Ovary (tissue), 9 donors: ENCODE measurements around the gene LRFN2. TPM values are rescaled to one million over a fixed set of nuclear protein-coding genes. Genes with fewer than 3 reads are reported as not detected.

Experiments used
- DNase-seq, 5 donors: peaks; one replicate each; pipeline ENCODE4 v3.0.0-alpha.2; 2019 to 2020
- H3K27ac ChIP-seq, 2 donors: fragments of 200-600 bp; one replicate each; pipeline versions ENCODE4 v1.5.1 to v1.8.0; 2019 to 2022
- H3K27me3 ChIP-seq: fragments of 200-600 bp; one replicate; pipeline ENCODE4 v1.8.0; 2022
- H3K36me3 ChIP-seq: fragments of 200-600 bp; sonication (generic); one replicate; pipeline ENCODE4 v1.5.1; 2019
- H3K4me1 ChIP-seq: one replicate; pipeline ENCODE4 v1.8.1; 2013; ENCODE audit warnings: mild to moderate bottlenecking, moderate library complexity; ENCODE audit not compliant: insufficient read depth
- H3K4me3 ChIP-seq: fragments of 200-600 bp; sonication (generic); one replicate; pipeline ENCODE4 v1.5.1; 2017
- H3K9me3 ChIP-seq, 2 donors: fragments of 200-600 bp in 1 of 2; sonication (generic) in 1 of 2; one replicate each; pipeline versions ENCODE4 v1.5.1 to v1.8.1; 2013 to 2019; ENCODE audit warnings: mild to moderate bottlenecking in 1 of 2, moderate library complexity in 1 of 2
- EP300 ChIP-seq: sonication (generic); formaldehyde crosslinking; IDR thresholded peaks from one replicate; pipeline ENCODE4 v1.6.1; 2017; ENCODE audit warnings: antibody characterized with exemption
- POLR2A ChIP-seq: fragments of 450-650 bp; IDR thresholded peaks from one replicate; pipeline ENCODE4 v1.6.1; 2017; ENCODE audit warnings: antibody characterized with exemption, mild to moderate bottlenecking, moderate library complexity
- WGBS, 3 donors: extraction: QIAGEN DNeasy Blood & Tissue Kit in 1 of 3; methylation state at CpG; one replicate each; pipeline versions ENCODE4 v1.1.5 to v1.1.7; 2013 to 2017; 5-methylcytosine and 5-hydroxymethylcytosine counted together
- intact Hi-C, 4 donors: fragments of 100-400 bp; cut with DNase I; formaldehyde crosslinking; loops; one replicate each; pipeline versions ENCODE4 v1.11.0 to v1.15.1; 2022 to 2023
- polyA plus RNA-seq, 2 donors: library from polyadenylated mRNA; stranded (reverse); fragments of 200-250 nt in 1 of 2; fragments of 350-450 nt in 1 of 2; fragmentation: Illumina TruSeq in 1 of 2; extraction: RNeasy Lipid Tissue Mini Kit (QIAGEN cat#74804) in 1 of 2; gene quantifications; one replicate each; pipeline ENCODE4 v1.2.3, GENCODE V29; 2013 to 2014
- total RNA-seq, 7 donors: library from RNA; depleted of rRNA in 2 of 7; stranded (reverse); fragments of >200 nt in 2 of 7; fragmentation: NEBNext Ultra II Directional in 3 of 7; extraction: Animal tissue kit (Norgen Biotek cat#: 25700) in 3 of 7; gene quantifications; one replicate each; pipeline versions ENCODE4 v1.1.0 to v1.2.4, GENCODE V29; 2016 to 2023
- TF ChIP-seq, protein P1 (sequence below), 3 donors: fragments of 450-650 bp in 2 of 3; fragments of 200-600 bp in 1 of 3; IDR thresholded peaks; one replicate each; pipeline versions ENCODE4 v1.5.1 to v1.8.0; 2016 to 2022; ENCODE audit warnings: antibody characterized with exemption in 3 of 3, mild to moderate bottlenecking in 1 of 3
- donor health status: DM: no; HTN: no; CAD: no; lungs with moderate emphysema.
- donor health status: DM: no; HTN: no; CAD: no.
- donor health status: Bipolar disorder and iron deficiency.
- donor health status: DM: yes; HTN: yes; CAD: no.
- donor health status: DM: no; HTN: no; CAD: no.
- donor health status: DM: yes; HTN: yes; CAD: no.

LRFN2 gene
- total and polyA plus RNA-seq, 9 donors: 0.10 to 2.2 (median 0.66) TPM

DNA sequence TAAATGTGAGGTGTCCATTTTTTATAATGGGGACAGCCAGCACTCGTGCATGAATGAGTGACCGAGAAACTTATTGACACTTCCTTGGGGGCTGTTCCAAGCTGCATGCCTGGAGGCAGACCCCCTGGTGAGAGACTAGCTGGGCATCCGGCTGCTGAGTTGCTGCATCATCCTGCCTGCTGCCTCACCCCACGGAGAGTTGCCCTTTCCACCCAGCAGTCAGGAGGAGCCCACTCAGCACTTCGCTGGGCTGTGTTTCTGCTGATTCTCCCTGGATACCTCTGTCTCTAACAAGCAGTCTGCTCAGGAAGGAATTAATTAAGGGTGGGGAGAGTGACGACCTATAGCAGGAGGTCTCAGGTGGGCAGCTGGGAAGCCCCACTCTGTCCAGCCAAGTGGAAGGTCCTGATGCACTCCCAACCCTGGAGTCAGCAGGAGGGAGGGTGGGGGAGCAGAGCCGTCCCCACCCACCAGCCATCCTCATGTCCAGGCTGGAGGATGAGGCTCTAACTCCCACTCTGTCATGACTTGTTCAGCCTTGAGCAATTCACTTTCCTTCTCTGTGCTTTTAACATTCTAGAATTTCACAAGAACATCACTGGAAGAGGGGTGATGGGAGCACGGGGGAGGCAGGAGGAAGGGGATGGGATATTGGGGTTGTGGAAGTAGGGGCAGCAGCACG is 177.3 kb downstream of the LRFN2 start:
- H3K36me3 ChIP-seq: no peaks in the 10 kb centered on the region
- H3K27ac ChIP-seq: no peak overlapping the region
- intact Hi-C loops: no loop called here
- no peaks in the 10 kb centered on the region for H3K9me3 ChIP-seq
- 56 to 69% (median 66%) methylated on average over 9 of the region's 9 CpGs for WGBS, 3 donors
- no peak overlapping the region for H3K4me3 ChIP-seq
- no peaks in the 10 kb centered on the region for H3K27me3 ChIP-seq
- TF ChIP-seq POLR2A: no peak
- TF ChIP-seq, protein P1, sequence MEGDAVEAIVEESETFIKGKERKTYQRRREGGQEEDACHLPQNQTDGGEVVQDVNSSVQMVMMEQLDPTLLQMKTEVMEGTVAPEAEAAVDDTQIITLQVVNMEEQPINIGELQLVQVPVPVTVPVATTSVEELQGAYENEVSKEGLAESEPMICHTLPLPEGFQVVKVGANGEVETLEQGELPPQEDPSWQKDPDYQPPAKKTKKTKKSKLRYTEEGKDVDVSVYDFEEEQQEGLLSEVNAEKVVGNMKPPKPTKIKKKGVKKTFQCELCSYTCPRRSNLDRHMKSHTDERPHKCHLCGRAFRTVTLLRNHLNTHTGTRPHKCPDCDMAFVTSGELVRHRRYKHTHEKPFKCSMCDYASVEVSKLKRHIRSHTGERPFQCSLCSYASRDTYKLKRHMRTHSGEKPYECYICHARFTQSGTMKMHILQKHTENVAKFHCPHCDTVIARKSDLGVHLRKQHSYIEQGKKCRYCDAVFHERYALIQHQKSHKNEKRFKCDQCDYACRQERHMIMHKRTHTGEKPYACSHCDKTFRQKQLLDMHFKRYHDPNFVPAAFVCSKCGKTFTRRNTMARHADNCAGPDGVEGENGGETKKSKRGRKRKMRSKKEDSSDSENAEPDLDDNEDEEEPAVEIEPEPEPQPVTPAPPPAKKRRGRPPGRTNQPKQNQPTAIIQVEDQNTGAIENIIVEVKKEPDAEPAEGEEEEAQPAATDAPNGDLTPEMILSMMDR (IDR thresholded peaks at IDR 0.05): no peak
- no peak for TF ChIP-seq EP300
- DNase-seq: no peak
- H3K4me1 ChIP-seq: no peaks in the 10 kb centered on the region

DNA sequence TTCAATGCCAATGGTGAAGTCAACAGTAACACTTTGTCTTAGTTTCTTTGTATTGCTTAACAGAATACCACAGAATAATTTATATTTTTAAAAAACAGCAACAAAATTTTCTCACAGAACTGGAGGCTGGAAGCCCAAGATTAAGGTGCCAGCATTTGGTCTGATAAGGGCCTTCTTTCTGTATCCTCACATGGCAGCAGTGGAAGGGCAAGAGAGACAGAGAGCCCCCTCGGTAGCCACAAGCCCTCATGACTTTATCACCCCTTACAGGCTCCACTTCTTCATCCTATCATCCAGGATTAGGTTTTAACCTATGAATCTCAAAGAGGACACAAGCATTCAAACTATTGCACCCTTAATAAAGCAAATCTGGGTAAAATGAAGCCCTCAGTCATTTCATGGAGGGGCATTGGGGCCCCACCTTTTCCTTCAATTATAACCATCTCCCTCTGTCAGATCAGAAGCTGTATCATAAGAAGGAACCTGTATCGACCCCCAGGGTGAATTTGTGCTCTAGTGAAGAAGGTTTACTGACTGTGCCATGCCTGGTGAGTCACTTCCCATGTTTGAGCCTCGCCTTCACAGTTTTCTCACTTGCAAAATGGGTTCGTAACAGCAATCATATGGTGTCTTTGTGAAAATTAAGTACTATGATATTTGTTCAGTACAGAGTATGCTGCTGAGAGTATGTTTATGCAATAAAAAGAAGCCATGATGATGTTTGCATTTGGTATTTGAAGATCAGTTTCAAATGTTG is 178.2 kb downstream of the LRFN2 start:
- Histone ChIP-seq H3K4me3 (no peak overlapping the region), H3K9me3 (no peaks in the 10 kb centered on the region), H3K4me1 (no peaks in the 10 kb centered on the region), H3K27ac (no peak overlapping the region), H3K27me3 (no peaks in the 10 kb centered on the region), H3K36me3 (no peaks in the 10 kb centered on the region)
- TF ChIP-seq POLR2A (no peak), EP300 (no peak)
- TF ChIP-seq, protein P1 (IDR thresholded peaks at IDR 0.05): no peak
- no peak for DNase-seq
- intact Hi-C loops: no loop called here
- whole genome bisulfite sequencing, 3 donors: 74 to 82% (median 80%) methylated on average over 4 of the region's 4 CpGs

DNA sequence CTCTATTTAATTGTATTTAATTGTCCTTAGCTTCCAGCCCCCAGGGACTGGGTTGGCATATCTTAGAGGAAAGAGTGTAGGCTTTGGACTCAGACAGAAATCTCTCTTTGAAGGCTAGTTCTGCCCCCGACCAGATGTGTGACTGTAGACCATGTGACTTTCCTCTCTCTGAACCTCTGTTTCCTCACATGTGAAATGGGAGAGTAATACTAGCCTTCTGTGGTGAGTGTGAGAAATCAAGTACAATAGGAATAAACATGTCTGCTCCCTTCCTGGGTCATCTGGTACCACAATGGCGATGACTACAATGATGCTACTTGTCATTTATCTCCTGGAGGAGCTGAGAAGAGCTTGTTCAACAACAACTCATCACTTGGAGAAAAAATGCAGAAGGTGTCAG is 179.9 kb downstream of the LRFN2 start:
- Histone ChIP-seq H3K4me1 (no peaks in the 10 kb centered on the region), H3K9me3 (no peaks in the 10 kb centered on the region), H3K36me3 (no peaks in the 10 kb centered on the region), H3K27me3 (no peaks in the 10 kb centered on the region), H3K4me3 (no peak overlapping the region), H3K27ac (no peak overlapping the region)
- intact Hi-C loops: no loop called here
- TF ChIP-seq POLR2A (no peak), EP300 (no peak)
- TF ChIP-seq, protein P1 (IDR thresholded peaks at IDR 0.05): no peak
- DNase-seq: no peak
- 47 to 82% (median 47%) methylated on average over 2 of the region's 2 CpGs for WGBS, 3 donors

DNA sequence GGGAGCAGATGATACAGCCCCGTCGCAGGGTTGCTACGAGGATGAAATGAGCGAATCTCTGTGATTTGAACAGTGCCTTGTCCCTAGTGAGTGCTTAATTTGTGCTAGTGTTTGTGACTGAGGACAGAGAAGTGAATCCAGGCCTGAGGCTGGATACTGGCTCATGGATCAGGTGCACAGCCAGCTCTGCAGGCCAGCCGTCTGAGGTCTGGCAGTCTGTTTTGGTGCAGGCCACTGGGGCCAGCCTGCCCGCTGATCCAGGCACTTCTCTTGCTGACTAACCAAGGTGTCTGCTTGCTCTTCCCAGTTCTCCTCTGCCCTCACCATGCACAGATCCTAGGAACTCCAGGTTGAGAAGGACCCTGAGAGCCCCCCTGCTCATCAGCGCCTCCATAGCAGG is 181.0 kb downstream of the LRFN2 start:
- no peaks in the 10 kb centered on the region for H3K36me3 ChIP-seq
- 88 to 96% (median 94%) methylated on average over 7 of the region's 7 CpGs for WGBS, 3 donors
- no peak for DNase-seq

More for the DNA sequence above, 181.0 kb downstream of the LRFN2 start:
- no peaks in the 10 kb centered on the region for H3K9me3 ChIP-seq
- intact Hi-C loops: no loop called here
- H3K4me1 ChIP-seq: no peaks in the 10 kb centered on the region
- no peak overlapping the region for H3K4me3 ChIP-seq
- H3K27me3 ChIP-seq: no peaks in the 10 kb centered on the region
- TF ChIP-seq POLR2A (no peak), EP300 (no peak)
- TF ChIP-seq, protein P1 (IDR thresholded peaks at IDR 0.05): no peak
- no peak overlapping the region for H3K27ac ChIP-seq
